ENCODE measurements around the gene ANXA5.
A peak's percentile ranks its signal among the peaks of the same experiment; 100 is the strongest.

ANXA5 gene

DNA sequence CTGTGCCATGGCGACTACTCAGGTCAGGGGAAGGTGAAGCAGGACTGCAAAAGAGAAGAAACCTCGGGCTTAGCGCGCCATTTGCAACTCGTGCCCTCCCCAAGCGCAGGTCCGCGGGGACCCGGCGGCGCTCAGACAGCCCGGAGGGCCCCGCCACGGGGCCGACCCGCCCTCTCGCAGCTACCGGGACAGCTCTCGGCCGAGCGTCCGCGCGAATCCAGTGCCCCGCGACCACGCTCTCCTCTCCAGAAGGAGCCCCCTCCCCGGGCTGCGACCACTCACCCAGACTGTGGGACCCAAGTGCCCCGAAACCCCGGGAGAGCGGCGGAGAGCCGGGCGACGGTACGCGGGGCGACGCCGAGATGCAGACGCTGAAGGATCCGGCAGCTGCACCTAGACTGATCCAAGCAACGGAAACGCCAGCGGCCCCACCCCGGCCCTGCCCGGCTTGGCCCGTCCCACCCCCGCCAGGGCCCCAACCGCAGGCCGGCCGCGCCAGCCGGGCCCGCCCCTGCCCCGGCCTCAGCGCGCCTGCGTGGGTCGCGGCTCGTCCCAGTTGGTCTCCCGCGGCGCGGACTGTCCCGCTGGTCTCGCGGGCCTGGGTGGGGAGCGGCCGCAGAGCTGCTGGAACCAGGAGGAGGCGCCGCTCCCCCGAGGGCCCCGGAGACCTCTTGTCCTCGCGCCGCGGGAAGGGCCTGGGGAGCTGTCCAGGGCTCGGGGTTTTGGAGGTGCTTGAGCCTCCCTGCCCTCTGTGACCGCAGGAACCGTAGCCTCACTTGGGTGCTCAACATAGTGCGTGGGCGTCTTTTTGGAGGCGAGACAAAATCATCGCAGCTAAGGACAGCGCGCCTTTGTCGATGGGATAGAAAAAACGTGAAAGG is at the start of gene ANXA5:
Gene ANXA5 (minus strand): TSS at position 400 of the 881 bp plus-strand sequence. CDS start 391 bp downstream, at position 9.
- ChIA-PET POLR2A (interaction anchor here (0.6 to 2.5 kb wide), 14 partner anchors 11 to 1297 kb away, joined by 3 to 34 read pairs (median 4); no protein-coding TSS in a partner anchor), CTCF (interaction anchor here (0.9 to 2.3 kb wide), 11 partner anchors 12 to 213 kb away, joined by 3 to 12 read pairs (median 4); no protein-coding TSS in a partner anchor)
- TF ChIP-seq, protein P1, sequence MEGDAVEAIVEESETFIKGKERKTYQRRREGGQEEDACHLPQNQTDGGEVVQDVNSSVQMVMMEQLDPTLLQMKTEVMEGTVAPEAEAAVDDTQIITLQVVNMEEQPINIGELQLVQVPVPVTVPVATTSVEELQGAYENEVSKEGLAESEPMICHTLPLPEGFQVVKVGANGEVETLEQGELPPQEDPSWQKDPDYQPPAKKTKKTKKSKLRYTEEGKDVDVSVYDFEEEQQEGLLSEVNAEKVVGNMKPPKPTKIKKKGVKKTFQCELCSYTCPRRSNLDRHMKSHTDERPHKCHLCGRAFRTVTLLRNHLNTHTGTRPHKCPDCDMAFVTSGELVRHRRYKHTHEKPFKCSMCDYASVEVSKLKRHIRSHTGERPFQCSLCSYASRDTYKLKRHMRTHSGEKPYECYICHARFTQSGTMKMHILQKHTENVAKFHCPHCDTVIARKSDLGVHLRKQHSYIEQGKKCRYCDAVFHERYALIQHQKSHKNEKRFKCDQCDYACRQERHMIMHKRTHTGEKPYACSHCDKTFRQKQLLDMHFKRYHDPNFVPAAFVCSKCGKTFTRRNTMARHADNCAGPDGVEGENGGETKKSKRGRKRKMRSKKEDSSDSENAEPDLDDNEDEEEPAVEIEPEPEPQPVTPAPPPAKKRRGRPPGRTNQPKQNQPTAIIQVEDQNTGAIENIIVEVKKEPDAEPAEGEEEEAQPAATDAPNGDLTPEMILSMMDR (IDR thresholded peaks at IDR 0.05; ENCODE audit: insufficient read depth, low read length, missing control alignments) = peak; percentile 69
- peak; percentile 52 for DNase-seq (ENCODE audit: low read depth, low spot score)
- peak within 1 kb of the TSS; percentile 92 for H3K4me3 ChIP-seq (ENCODE audit: low read depth, low read length)

DNA sequence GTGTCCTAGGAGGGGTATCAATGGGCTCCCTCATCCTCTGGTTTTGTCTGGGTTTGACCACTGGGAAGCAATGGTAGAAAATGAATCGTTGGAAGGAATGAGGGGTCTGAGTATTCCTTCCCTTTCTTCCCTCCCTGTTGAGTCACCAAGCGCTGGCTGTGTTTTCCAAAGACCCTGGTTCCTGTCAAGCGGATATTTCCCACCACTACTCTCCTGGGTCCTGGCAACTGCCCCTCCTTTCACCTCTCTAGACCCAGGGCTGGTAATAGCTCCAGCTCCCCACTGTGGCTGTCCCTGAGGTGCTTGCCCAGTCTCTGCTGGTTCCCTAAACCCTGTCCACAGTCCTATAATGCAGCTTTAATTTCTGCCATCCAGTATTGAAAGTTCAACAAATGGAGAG is 46.0 kb upstream of the ANXA5 start:
- TF ChIP-seq, protein P1 (IDR thresholded peaks at IDR 0.05; ENCODE audit: insufficient read depth, low read length, missing control alignments) = no peak
- ChIA-PET POLR2A (no interaction called here), CTCF (interaction anchor here (0.6 to 1.7 kb wide), 4 partner anchors 11 to 258 kb away, joined by 3 to 5 read pairs (median 4); no protein-coding TSS in a partner anchor)
- no peak for DNase-seq (ENCODE audit: low read depth, low spot score)
- no peak overlapping the region for H3K4me3 ChIP-seq (ENCODE audit: low read depth, low read length)

DNA sequence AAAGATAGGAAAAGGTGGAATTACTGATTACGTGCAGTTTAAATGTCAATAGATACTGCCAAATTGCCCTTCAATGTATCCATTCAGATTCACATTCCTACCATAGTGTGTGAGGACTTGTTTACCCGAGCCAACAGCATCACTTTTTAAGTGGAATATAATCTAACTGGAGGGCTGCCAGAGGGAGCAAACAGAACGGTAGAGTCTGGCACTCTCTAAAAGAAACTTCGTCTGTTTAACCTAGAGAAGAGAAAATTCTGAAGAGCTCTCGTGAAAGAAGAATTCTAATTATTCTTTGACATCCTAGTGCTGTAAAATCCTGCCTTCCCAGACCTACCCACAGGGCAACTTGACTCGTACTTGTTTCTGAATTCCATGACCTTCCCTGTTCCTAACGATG is 45.0 kb upstream of the ANXA5 start:
- ChIA-PET CTCF (interaction anchor here (0.7 to 1.7 kb wide), 3 partner anchors 9 to 370 kb away, joined by 3 to 4 read pairs (median 4); no protein-coding TSS in a partner anchor), POLR2A (no interaction called here)
- TF ChIP-seq, protein P1 (IDR thresholded peaks at IDR 0.05; ENCODE audit: insufficient read depth, low read length, missing control alignments) = no peak
- H3K4me3 ChIP-seq (ENCODE audit: low read depth, low read length) = no peak overlapping the region
- DNase-seq (ENCODE audit: low read depth, low spot score) = no peak

DNA sequence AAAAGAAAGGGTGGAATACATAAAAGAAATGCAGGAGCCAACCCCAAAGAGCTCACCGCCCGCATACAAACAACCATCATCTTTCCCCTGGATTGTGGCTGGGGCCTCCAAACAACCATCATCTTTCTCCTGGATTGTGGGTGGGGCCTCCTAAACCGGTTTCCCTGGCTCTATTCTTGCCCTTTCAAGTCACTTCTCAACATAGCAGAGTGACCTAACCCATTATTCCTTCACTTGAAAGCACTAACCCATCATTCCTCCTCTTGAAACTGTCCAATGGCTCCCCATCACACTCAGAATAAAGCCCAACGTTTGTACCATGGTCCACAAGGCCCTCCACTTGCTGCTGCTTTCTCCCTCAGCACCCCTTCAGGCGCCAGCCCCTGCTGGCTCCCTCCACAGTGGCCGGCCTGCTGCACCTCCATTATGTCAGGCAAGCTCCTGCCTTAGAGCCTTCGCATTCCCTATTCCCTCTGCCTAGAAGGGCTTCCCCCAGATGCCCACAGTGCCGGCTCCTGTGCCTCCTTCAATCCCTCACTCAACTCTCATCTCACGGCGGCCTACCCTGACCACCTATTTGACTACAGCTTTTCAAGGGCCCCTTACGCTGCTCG is 44.1 kb upstream of the ANXA5 start:
- no peak for DNase-seq (ENCODE audit: low read depth, low spot score)
- no peak overlapping the region for H3K4me3 ChIP-seq (ENCODE audit: low read depth, low read length)
- ChIA-PET POLR2A (no interaction called here), CTCF (interaction anchor here (1.4 to 7.5 kb wide), 4 partner anchors 8 to 369 kb away, joined by 4 to 98 read pairs (median 10); no protein-coding TSS in a partner anchor)
- TF ChIP-seq, protein P1 (IDR thresholded peaks at IDR 0.05; ENCODE audit: insufficient read depth, low read length, missing control alignments) = no peak

DNA sequence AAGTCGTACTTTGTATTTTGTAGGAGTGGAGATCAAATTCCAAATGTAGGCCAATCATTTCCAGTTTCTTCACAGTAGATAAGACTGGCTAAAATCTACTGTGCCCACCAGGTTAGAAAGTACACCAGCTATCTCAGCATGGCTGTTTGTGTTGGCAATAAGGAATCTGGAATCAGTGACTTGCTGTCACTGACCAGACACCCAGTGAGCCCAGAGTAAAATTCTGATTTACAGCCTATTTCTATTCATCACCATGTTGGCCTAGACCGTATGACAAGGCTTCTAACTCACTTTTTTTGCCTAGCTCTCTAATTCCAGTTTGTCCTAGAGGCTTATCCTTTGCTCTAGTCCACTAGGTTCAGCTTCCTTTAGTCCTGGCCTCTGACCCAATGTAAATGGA is 42.8 kb upstream of the ANXA5 start:
- ChIA-PET POLR2A (interaction anchor here (0.8 kb wide), 1 partner anchor 71 kb away, joined by 4 read pairs; no protein-coding TSS in a partner anchor), CTCF (interaction anchor here (0.8 to 7.5 kb wide), 7 partner anchors 11 to 367 kb away, joined by 3 to 98 read pairs (median 4); no protein-coding TSS in a partner anchor)

More for the DNA sequence above, 42.8 kb upstream of the ANXA5 start:
- no peak for DNase-seq (ENCODE audit: low read depth, low spot score)
- no peak overlapping the region for H3K4me3 ChIP-seq (ENCODE audit: low read depth, low read length)
- TF ChIP-seq, protein P1 (IDR thresholded peaks at IDR 0.05; ENCODE audit: insufficient read depth, low read length, missing control alignments) = no peak
